Choroid plexus epithelial cell (primary cell): ENCODE results near the gene VMO1.
"Not testable (repeated sequence)": the region's sequence is repeated elsewhere in the genome, so short reads cannot be mapped to it uniquely, and the experiment has no call there.

Experiments
- DNase-seq: peaks from one replicate; pipeline ENCODE4 v3.0.0-alpha.2; 2010; ENCODE audit warnings: low read depth
- H3K4me3 ChIP-seq: 2 replicates; pipeline ENCODE4 v1.5.1; 2011; ENCODE audit warnings: low read depth, mild to moderate bottlenecking, control low read depth, low read length, moderate library complexity
- TF ChIP-seq, protein P1 (sequence below): conservative IDR thresholded peaks from 2 replicates; pipeline ENCODE4 v1.5.1; 2011; ENCODE audit warnings: low read depth, mild to moderate bottlenecking, control low read depth, inconsistent platforms, low read length, moderate library complexity

Gene VMO1, protein sequence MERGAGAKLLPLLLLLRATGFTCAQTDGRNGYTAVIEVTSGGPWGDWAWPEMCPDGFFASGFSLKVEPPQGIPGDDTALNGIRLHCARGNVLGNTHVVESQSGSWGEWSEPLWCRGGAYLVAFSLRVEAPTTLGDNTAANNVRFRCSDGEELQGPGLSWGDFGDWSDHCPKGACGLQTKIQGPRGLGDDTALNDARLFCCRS

GRCh38 chr17:4786106-4786511 lies at the start of gene VMO1:
Gene VMO1 (minus strand): TSS chr17:4786364. CDS start chr17:4786352, 12 bp downstream.
- DNase-seq, result no peak
- TF ChIP-seq, protein P1, sequence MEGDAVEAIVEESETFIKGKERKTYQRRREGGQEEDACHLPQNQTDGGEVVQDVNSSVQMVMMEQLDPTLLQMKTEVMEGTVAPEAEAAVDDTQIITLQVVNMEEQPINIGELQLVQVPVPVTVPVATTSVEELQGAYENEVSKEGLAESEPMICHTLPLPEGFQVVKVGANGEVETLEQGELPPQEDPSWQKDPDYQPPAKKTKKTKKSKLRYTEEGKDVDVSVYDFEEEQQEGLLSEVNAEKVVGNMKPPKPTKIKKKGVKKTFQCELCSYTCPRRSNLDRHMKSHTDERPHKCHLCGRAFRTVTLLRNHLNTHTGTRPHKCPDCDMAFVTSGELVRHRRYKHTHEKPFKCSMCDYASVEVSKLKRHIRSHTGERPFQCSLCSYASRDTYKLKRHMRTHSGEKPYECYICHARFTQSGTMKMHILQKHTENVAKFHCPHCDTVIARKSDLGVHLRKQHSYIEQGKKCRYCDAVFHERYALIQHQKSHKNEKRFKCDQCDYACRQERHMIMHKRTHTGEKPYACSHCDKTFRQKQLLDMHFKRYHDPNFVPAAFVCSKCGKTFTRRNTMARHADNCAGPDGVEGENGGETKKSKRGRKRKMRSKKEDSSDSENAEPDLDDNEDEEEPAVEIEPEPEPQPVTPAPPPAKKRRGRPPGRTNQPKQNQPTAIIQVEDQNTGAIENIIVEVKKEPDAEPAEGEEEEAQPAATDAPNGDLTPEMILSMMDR, result no peak

GRCh38 chr17:4834681-4835020 lies 48.5 kb upstream of the VMO1 start:
- H3K4me3 ChIP-seq, result peak overlapping the region; percentile 91
- no peak for DNase-seq

More at GRCh38 chr17:4786106-4786511, at the start of gene VMO1:
- H3K4me3 ChIP-seq, result peak within 1 kb of the TSS; percentile 12

DNA sequence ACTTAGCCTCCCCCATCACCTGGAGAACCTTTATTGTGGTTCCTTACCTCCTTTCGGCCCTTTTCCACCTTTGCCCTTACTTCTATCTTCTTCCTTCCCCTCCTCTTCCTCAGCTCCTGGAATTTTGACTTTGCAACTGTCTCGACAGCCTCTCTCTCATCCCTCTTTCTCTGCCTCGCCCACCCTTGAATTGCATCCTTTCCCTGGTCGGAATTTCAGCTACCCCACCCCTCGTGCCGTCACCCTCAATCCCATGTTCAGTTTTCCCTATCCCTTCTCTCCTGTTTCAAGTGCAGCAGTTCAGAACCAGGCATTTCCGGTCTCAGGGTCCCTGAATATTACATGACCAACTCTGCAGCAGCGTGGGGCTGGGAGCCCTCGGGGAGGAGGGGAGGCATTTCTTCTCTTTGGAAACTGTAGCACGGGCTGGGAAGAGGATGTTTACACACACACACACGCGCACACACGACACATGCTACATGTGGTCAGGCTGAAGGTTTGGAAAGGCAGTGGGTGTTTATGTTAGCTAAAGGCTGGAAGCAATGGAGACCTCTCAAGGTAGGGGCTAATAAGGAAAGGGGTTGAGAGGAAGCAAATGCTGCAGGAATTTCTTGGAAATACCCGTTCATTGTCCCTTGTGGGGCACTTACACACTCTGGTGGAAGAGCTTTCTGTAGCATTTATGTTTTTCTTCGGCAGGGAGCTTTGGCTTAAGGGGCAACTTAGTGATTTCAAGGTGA lies 47.9 kb upstream of the VMO1 start:
- H3K4me3 ChIP-seq, result peak overlapping the region; percentile 91
- TF ChIP-seq, protein P1, result no peak
- DNase-seq, result peak; percentile 75

More at GRCh38 chr17:4834681-4835020, 48.5 kb upstream of the VMO1 start:
- TF ChIP-seq, protein P1, result no peak

- TF ChIP-seq, protein P1, result no peak
- H3K4me3 ChIP-seq, result peak within 1 kb of the TSS; percentile 91
- peak; percentile 96 for DNase-seq
These were observed 47.2 kb upstream of the VMO1 start, which contains the start of gene MINK1 for GRCh38 chr17:4833178-4833940. Gene MINK1 (plus strand): TSS chr17:4833340. CDS start chr17:4833584, 244 bp downstream.

DNA sequence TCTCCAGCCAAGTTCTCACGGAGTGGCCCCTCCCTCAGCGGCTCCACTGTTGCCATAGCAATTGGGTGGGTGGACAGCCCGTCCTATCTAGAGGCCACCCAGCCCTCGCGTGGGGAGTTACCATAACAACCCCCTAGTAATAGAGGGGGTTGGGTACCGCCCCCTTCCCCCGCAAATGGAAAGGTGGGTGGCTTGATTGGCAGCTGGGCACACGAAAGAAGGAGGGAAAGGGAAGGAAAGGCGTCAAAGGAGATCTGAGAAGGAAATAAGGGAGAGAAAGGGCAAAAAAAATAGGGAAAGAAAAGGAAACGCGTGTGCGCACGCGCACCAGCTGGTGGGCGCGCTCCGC lies 46.6 kb upstream of the VMO1 start:
- peak overlapping the region; percentile 91 for H3K4me3 ChIP-seq
- not testable (repeated sequence) for DNase-seq

GRCh38 chr17:4827399-4827798 lies 41.2 kb upstream of the VMO1 start:
- TF ChIP-seq, protein P1, result no peak
- no peak for DNase-seq
- H3K4me3 ChIP-seq, result no peak overlapping the region

DNA sequence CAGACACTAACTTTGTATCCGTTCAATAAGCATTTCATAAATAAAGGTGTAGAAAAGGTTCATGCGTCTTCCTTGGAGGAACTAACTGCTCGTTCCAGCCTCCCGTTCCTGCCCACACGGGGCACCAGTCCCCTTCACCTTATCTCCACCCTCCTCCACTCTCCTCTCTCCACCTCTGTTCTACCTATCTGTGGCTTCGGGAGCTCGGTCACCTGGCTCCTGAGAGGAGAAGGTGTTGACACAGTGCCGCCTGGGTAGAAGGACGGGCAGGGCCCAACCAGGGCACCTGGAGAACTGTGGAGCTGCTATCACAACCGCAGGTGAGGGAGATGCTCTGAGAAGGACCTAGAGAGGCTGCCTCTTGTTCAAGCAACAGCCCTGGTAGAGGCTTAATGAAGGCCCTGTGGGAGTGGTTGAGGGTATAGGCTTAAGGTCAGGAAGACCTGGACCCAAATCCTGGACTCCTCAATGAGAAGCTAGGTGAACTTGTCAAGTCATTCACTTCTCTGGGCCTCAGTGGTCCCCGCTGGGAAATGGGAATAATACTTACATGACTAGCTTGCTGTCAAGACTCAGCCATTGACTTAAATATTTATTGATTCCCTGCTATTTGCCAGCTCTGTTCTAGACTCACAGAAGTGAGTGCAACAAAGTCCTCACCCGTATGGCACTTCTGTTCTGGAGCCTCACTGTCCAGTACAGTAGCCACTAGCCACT lies 37.4 kb upstream of the VMO1 start:
- DNase-seq, result no peak
- TF ChIP-seq, protein P1, result no peak
- H3K4me3 ChIP-seq, result no peak overlapping the region
